Keratinocyte (primary cell): ENCODE data around the gene GJB4. TPM values are rescaled to one million over a fixed set of nuclear protein-coding genes. Genes with fewer than 3 reads are reported as not detected.
A peak's percentile ranks its signal among the peaks of the same experiment; 100 is the strongest.

ENCODE experiments used
- DNase-seq: peaks from one replicate; pipeline ENCODE4 v3.0.0-alpha.2; 2011; ENCODE audit warnings: low read depth, missing footprints, low spot score
- FAIRE-seq: peaks from 2 replicates; lab custom pipeline; 2011; peaks lifted over from hg19 to GRCh38; lab: Jason Lieb, UNC
- H2AFZ ChIP-seq: 2 replicates; pipeline ENCODE4 v1.6.0; 2012; ENCODE audit warnings: low read length, control low read depth, inconsistent platforms; ENCODE audit not compliant: control insufficient read depth
- H3K27ac ChIP-seq: 2 replicates; pipeline ENCODE4 v1.5.1; 2011; ENCODE audit warnings: low read length; ENCODE audit not compliant: control insufficient read depth, insufficient read depth
- H3K27me3 ChIP-seq: 3 replicates; pipeline ENCODE4 v1.6.0; 2011; ENCODE audit warnings: low read length; ENCODE audit not compliant: control insufficient read depth, insufficient read depth; ENCODE audit errors: extremely low read depth
- H3K36me3 ChIP-seq, 2 experiments: 2 replicates in 1 of 2; 3 replicates in 1 of 2; pipeline ENCODE4 v1.5.1; 2011; ENCODE audit warnings: low read length in 2 of 2, mild to moderate bottlenecking in 1 of 2; ENCODE audit not compliant: control insufficient read depth in 2 of 2, insufficient read depth in 2 of 2; ENCODE audit errors: extremely low read depth in 1 of 2
- H3K4me1 ChIP-seq: 3 replicates; pipeline ENCODE4 v1.5.1; 2011; ENCODE audit warnings: low read length; ENCODE audit not compliant: control insufficient read depth, insufficient read depth; ENCODE audit errors: extremely low read depth
- H3K4me2 ChIP-seq: 3 replicates; pipeline ENCODE4 v1.6.0; 2011; ENCODE audit warnings: low read depth, low read length; ENCODE audit not compliant: control insufficient read depth, insufficient read depth; ENCODE audit errors: extremely low read depth
- H3K4me3 ChIP-seq, 3 experiments: fragments of 200-600 bp in 1 of 3; sonication (generic) in 1 of 3; 2 replicates in 2 of 3; 3 replicates in 1 of 3; pipeline ENCODE4 v1.5.1; 2011 to 2016; ENCODE audit warnings: low read length in 3 of 3, mild to moderate bottlenecking in 3 of 3, control low read depth in 2 of 3, inconsistent platforms in 1 of 3, low read depth in 1 of 3, mixed read lengths in 1 of 3, mixed run types in 1 of 3, moderate library complexity in 1 of 3; ENCODE audit not compliant: control insufficient read depth in 2 of 3, insufficient read depth in 2 of 3; ENCODE audit errors: extremely low read depth in 1 of 3
- H3K79me2 ChIP-seq: 2 replicates; pipeline ENCODE4 v1.6.0; 2012; ENCODE audit warnings: low read length; ENCODE audit not compliant: control insufficient read depth, insufficient read depth
- H3K9ac ChIP-seq: 3 replicates; pipeline ENCODE4 v1.6.0; 2011; ENCODE audit warnings: low read length; ENCODE audit not compliant: control insufficient read depth, insufficient read depth; ENCODE audit errors: extremely low read depth
- H3K9me1 ChIP-seq: 3 replicates; pipeline ENCODE4 v1.6.0; 2011; ENCODE audit warnings: low read length; ENCODE audit not compliant: control insufficient read depth, insufficient read depth; ENCODE audit errors: extremely low read depth
- H3K9me3 ChIP-seq: 2 replicates; pipeline ENCODE4 v1.5.1; 2012; ENCODE audit warnings: low read depth, low read length; ENCODE audit not compliant: control insufficient read depth
- H4K20me1 ChIP-seq: 3 replicates; pipeline ENCODE4 v1.6.0; 2011; ENCODE audit warnings: low read length; ENCODE audit not compliant: control insufficient read depth, insufficient read depth; ENCODE audit errors: extremely low read depth
- CTCF ChIP-seq, 3 experiments: IDR thresholded peaks in 1 of 3; conservative IDR thresholded peaks in 1 of 3; optimal IDR thresholded peaks in 1 of 3; 2 replicates in 2 of 3; 3 replicates in 1 of 3; pipeline versions ENCODE3 to v1.5.1; 2011; ENCODE audit warnings: low read length in 3 of 3, mild to moderate bottlenecking in 3 of 3, moderate library complexity in 2 of 3, control low read depth in 1 of 3, inconsistent platforms in 1 of 3; ENCODE audit not compliant: insufficient read depth in 2 of 3; ENCODE audit errors: extremely low read depth in 1 of 3
- EZH2 ChIP-seq: IDR thresholded peaks from one replicate; pipeline ENCODE4 v1.6.1; 2012; ENCODE audit warnings: inconsistent platforms, mild to moderate bottlenecking, low read length, moderate library complexity
- dilution Hi-C: fragments of 300-500 bp; cut with MboI; formaldehyde crosslinking; loops from one replicate; pipeline ENCODE4 v1.7.0; 2020; ENCODE audit warnings: low sequenced_read_pairs; ENCODE audit not compliant: extremely low pct_ligation_motif_present
- polyA plus RNA-seq, 5 experiments: library from polyadenylated mRNA; depleted of rRNA in 3 of 5; stranded (reverse) in 3 of 5; stranded (forward) in 1 of 5; unstranded in 1 of 5; fragments of >200 nt; gene quantifications; 1 replicate in 1 of 5; 2 replicates in 3 of 5; 3 replicates in 1 of 5; pipeline versions ENCODE4 v1.2.1 to v1.2.3, GENCODE V29; 2011 to 2012; ENCODE audit warnings: missing spikeins in 2 of 5, low read depth in 1 of 5, low replicate concordance in 1 of 5

The GJB4 gene
- polyA plus RNA-seq, 1 donor (not counting 4 experiments of a cell fraction or from before 2014, with no cell fraction given) = 18.1 TPM

GRCh38 chr1:34792424-34792823 lies 32.9 kb downstream of the GJB4 start:
- H3K79me2 ChIP-seq = no peaks in the 10 kb centered on the region
- H3K4me2 ChIP-seq = no peak overlapping the region
- no peaks in the 10 kb centered on the region for H3K9me1 ChIP-seq
- dilution Hi-C loops = no loop called here
- DNase-seq = no peak
- H4K20me1 ChIP-seq = peaks cover 5% of the 10 kb centered on the region
- peaks cover 4% of the 10 kb centered on the region for H3K4me1 ChIP-seq
- no peak for FAIRE-seq
- TF ChIP-seq EZH2 = no peak
- no peak for TF ChIP-seq CTCF (optimal IDR thresholded peaks at IDR 0.05 in 1 of 3, IDR thresholded peaks at IDR 0.05 in 1 of 3, conservative IDR thresholded peaks at IDR 0.05 in 1 of 3; ENCODE audit: extremely low read depth in 1 of 3, insufficient read depth in 2 of 3, low read length in 3 of 3)
- H2AFZ ChIP-seq = no peak overlapping the region
- no peak overlapping the region for H3K4me3 ChIP-seq
- peaks cover 0 to 6% of the 10 kb centered on the region in 2 experiments for H3K36me3 ChIP-seq
- H3K9me3 ChIP-seq = no peaks in the 10 kb centered on the region
- H3K27me3 ChIP-seq = peaks cover 26% of the 10 kb centered on the region
- no peak overlapping the region for H3K27ac ChIP-seq
- no peak overlapping the region for H3K9ac ChIP-seq

GRCh38 chr1:34792868-34793727 lies 33.6 kb downstream of the GJB4 start, which contains the start of gene GJA4:
GJA4 (plus strand) TSS chr1:34792999; CDS start chr1:34794214, 1,215 bp downstream.
- Histone ChIP-seq H3K27ac (no peak within 1 kb of the TSS), H3K9ac (no peak within 1 kb of the TSS), H3K27me3 (peaks cover 26% of the 10 kb centered on the region), H4K20me1 (no peaks in the 10 kb centered on the region), H2AFZ (no peak within 1 kb of the TSS), H3K4me2 (no peak within 1 kb of the TSS), H3K9me1 (no peaks in the 10 kb centered on the region), H3K36me3 (no peaks in the 10 kb centered on the region), H3K4me3 (no peak within 1 kb of the TSS), H3K79me2 (no peaks in the 10 kb centered on the region), H3K9me3 (no peaks in the 10 kb centered on the region), H3K4me1 (peaks cover 4% of the 10 kb centered on the region)
- FAIRE-seq = no peak
- no peak for DNase-seq
- peak; percentile 81 for TF ChIP-seq EZH2
- no peak for TF ChIP-seq CTCF (optimal IDR thresholded peaks at IDR 0.05 in 1 of 3, IDR thresholded peaks at IDR 0.05 in 1 of 3, conservative IDR thresholded peaks at IDR 0.05 in 1 of 3; ENCODE audit: extremely low read depth in 1 of 3, insufficient read depth in 2 of 3, low read length in 3 of 3)
- dilution Hi-C loops = no loop called here
